ENCODE measurements around the gene PCBP3.

Gene PCBP3

DNA sequence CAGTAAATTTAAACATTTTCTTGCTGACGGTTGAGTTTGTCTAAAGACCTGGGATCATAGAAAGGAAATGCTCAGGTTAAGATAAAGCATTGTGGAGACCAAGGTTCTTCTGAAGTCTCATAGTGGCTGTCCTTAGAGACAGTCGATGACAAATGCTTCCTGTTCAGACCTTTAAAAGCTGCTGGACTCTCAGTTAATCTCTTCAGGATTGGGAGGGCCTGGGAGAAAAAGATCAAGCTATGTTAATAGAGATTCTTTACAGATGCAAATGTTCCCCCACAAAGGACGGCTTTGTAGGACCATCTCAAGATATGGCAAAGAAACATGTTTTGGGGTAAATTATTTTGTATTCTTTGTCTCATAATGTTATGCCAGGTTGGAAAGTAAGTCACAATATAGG, 213.4 kb downstream of the PCBP3 start:
- H3K27me3 Mint-ChIP-seq (ENCODE audit: low read depth), result no peaks in the 10 kb centered on the region
- no peak overlapping the region for H3K27ac Mint-ChIP-seq
- peaks cover 2% of the 10 kb centered on the region for H3K36me3 Mint-ChIP-seq (ENCODE audit: low read depth)
- H3K4me1 Mint-ChIP-seq (ENCODE audit: low read depth), result no peaks in the 10 kb centered on the region
- H3K4me3 Mint-ChIP-seq, result no peak overlapping the region
- no peaks in the 10 kb centered on the region for H3K9me3 Mint-ChIP-seq

DNA sequence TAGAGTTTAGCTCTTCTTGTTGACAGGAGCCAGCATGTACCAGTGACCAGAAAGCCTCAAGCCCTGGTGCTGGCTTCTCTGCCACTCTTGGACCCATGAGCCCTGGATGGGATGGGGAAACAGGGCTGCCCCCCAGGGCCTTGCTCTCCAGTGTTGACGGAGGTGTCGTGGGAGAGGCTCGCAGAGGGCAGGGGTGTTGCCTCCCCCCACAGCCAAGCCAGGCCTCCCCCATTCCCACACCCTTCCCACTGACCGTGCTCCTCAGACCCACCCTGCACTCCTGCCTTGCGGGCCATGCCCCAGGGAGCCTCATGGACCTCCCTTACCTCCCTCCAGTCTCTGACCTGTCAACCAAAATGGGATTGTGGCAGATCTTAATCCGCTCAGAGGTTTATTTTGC, 214.2 kb downstream of the PCBP3 start:
- Mint-ChIP-seq H3K4me3 (no peak overlapping the region), H3K27ac (no peak overlapping the region), H3K36me3 (ENCODE audit: low read depth) (peaks cover 2% of the 10 kb centered on the region), H3K27me3 (ENCODE audit: low read depth) (no peaks in the 10 kb centered on the region), H3K9me3 (no peaks in the 10 kb centered on the region), H3K4me1 (ENCODE audit: low read depth) (no peaks in the 10 kb centered on the region)

DNA sequence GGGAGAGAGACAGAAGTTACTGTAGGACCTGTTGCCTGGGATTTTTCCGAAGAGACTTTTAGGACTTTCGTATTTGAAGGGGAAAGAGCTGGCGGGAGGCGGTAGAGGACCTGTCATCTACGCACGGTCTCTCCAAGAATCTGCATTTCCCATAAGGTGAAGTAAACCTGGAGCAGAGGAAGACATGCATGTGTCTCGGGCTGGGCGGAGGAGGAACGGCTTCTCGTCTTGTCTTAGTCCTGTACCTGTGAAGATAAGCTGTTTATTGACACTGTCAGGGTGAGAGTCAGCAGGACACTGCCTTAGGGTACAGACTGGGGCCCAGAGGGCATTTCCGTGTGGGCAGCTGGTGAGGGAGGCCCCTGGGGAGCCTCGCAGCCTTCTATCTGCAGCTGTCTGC, 214.7 kb downstream of the PCBP3 start:
- Mint-ChIP-seq H3K27ac (no peak overlapping the region), H3K4me3 (no peak overlapping the region), H3K4me1 (ENCODE audit: low read depth) (no peaks in the 10 kb centered on the region), H3K27me3 (ENCODE audit: low read depth) (no peaks in the 10 kb centered on the region), H3K36me3 (ENCODE audit: low read depth) (peaks cover 2% of the 10 kb centered on the region), H3K9me3 (no peaks in the 10 kb centered on the region)

DNA sequence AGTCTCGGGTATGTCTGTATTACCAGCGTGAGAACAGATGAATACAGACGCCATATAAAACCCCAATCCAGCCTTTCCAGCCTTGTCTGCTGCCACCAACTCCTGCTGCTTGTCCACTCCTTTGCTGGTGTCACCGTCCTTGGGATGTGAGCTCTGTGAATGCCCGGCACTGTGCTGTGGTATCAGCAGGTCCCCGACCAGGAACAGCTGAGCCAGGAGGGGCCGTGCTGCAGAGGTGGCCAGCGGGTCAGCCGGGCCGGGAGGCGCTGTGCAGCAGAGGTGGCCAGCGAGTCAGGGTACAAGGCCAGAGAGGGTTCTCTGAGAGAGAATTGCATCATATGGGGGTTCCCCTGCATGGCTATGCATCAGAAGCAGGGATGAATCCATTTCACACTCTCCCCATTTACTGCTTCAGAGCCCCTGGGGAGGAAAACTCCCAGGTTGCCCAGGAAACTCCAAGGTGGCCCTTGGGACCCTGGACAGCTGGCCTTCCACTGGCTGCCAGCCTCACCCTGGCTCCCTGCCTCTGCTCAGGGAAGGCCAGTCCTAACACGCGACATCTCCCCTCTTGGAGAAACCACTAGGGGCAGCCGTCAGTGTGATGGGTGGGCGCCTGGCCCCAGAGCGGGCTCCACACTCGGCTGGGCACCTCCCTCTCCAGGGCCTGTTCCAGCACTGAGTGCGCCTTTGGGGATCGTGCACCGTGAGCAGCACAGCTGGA, 215.7 kb downstream of the PCBP3 start:
- Mint-ChIP-seq H3K4me1 (ENCODE audit: low read depth) (no peaks in the 10 kb centered on the region), H3K27ac (no peak overlapping the region), H3K4me3 (no peak overlapping the region), H3K27me3 (ENCODE audit: low read depth) (no peaks in the 10 kb centered on the region), H3K36me3 (ENCODE audit: low read depth) (peaks cover 2% of the 10 kb centered on the region), H3K9me3 (no peaks in the 10 kb centered on the region)

DNA sequence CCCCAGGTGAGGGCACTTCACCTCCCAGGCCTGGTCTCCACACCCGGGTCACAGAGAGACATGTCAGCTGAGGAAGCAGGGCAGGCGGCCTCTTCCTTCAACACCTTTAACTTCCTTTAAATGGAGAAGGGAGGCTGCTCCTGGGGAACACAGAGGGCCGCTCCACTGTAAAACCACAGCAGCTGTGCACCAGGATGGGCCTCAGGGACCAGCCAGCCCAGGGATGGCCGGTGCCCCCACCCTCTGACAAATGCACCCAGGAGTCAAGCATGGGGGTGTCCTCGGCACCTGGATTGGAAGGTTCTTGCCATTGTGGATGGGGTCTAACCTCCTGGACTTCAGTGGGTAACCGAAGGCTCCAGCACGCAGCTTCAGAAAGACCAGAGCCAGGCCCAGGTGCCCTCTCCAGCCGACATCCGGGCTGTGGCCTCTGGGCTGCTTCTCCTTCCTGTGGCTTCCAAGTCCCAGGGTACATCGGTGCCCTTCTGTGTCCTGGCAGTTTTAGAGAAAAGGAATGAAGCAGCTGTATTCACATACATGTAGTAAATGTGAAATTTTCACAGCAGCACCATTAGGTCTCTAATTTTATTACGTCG, 216.3 kb downstream of the PCBP3 start:
- Mint-ChIP-seq H3K9me3 (no peaks in the 10 kb centered on the region), H3K4me3 (no peak overlapping the region), H3K27me3 (ENCODE audit: low read depth) (no peaks in the 10 kb centered on the region), H3K27ac (no peak overlapping the region), H3K36me3 (ENCODE audit: low read depth) (peaks cover 2% of the 10 kb centered on the region), H3K4me1 (ENCODE audit: low read depth) (no peaks in the 10 kb centered on the region)

DNA sequence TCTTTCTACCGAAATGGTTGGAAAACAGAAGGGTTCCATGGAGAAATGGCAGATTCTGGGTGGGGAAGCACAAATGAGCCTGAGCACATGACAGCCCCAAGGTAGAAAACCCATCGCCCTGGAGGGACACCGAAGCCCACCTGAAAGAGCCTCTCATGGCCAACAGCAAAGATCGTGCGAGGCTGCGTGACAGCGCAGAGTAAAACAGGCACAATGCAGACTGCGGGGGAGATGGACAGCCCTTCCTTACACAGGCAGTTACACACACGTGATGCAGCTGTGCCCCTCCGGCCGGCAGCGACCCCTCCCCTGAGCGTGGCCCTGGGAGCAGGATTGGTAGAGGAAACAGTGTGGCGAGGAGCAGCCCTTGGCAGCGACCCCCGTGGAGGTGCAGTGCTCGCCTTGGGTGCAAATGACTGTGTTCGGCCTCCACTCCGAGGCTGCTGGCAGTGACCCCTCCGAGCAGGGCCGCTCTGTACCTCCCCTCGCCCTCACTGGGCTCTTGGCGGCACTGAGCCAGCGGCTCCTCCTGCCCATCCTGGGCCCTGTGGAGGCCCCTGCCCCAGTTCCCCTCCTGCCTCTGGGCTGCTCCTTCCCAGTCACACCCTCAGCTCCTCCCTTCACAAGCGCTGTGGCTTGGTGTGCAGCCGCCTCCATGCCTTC, 217.1 kb downstream of the PCBP3 start:
- peaks cover 2% of the 10 kb centered on the region for H3K36me3 Mint-ChIP-seq (ENCODE audit: low read depth)
- no peaks in the 10 kb centered on the region for H3K9me3 Mint-ChIP-seq
- H3K4me3 Mint-ChIP-seq, result no peak overlapping the region
- no peaks in the 10 kb centered on the region for H3K27me3 Mint-ChIP-seq (ENCODE audit: low read depth)
- no peaks in the 10 kb centered on the region for H3K4me1 Mint-ChIP-seq (ENCODE audit: low read depth)
- no peak overlapping the region for H3K27ac Mint-ChIP-seq

DNA sequence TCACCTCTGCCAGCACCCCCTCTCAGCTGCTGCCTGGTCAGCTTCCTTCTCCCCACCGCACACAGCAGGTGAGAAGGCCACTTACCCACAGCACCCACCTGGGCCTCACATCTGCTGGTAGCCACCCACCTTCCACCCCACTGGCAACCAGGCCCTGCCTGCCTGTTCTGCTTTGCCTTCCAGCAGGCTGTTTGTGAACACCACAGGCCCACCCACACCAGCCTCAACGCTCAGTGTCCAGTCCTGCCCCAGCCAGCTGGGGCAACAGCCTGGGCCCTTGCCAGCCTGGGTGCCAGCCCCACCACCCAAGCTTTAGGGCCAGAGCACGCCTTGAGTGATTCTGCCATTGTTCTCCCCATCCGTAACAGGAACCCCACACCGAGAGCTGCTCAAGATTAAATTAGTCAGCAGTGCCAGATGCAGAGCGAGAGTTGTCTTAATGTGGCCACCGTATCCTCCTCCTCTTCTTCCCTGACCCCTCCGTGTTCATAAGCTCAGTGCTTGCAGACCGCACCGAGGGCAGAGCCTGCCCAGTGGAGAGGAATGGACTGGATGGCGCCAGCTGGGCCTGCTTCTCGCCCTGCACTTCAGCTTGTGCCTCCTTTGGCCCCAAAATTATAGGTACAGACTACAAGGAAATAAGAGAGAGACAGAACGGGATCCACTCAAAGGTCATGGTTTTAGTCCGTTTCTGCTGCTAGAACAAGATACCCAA, 217.8 kb downstream of the PCBP3 start:
- H3K9me3 Mint-ChIP-seq, result no peaks in the 10 kb centered on the region
- no peak overlapping the region for H3K4me3 Mint-ChIP-seq
- no peaks in the 10 kb centered on the region for H3K4me1 Mint-ChIP-seq (ENCODE audit: low read depth)
- H3K36me3 Mint-ChIP-seq (ENCODE audit: low read depth), result peaks cover 2% of the 10 kb centered on the region
- H3K27me3 Mint-ChIP-seq (ENCODE audit: low read depth), result no peaks in the 10 kb centered on the region
- H3K27ac Mint-ChIP-seq, result no peak overlapping the region

DNA sequence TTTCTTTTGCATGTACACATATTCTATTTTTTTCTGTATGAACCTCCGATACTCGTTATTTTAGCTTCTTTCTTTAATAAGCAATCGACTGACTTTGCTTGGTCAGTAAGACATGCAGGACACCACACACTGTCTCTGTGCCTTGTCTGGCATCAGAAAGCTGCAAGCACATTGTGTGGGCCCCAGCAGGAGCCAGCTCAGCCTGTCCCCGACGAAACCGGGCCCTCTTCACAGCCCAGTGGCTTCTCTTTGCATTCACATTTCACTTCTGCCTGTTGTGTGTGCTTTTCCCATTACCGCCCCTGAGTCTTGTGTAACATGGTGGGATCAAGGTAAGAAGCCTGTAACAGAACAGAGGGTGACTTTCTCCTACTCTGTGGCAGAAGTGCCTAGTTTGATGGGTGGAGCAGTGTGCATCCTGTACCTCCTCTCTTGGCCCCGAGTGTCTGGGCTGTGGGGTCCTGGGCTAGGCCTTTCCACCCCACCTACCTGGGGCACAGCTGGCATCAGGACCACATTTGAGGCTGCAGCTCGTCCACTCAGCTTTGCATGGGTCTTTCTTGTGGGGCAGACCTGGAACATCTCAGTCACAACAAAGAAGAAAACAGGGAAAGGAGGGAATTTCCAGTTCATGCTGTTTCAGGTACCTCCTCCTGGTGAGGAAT, 219.2 kb downstream of the PCBP3 start:
- no peaks in the 10 kb centered on the region for H3K9me3 Mint-ChIP-seq
- peaks cover 2% of the 10 kb centered on the region for H3K36me3 Mint-ChIP-seq (ENCODE audit: low read depth)
- H3K27me3 Mint-ChIP-seq (ENCODE audit: low read depth), result no peaks in the 10 kb centered on the region
- H3K27ac Mint-ChIP-seq, result no peak overlapping the region
- no peaks in the 10 kb centered on the region for H3K4me1 Mint-ChIP-seq (ENCODE audit: low read depth)
- no peak overlapping the region for H3K4me3 Mint-ChIP-seq

DNA sequence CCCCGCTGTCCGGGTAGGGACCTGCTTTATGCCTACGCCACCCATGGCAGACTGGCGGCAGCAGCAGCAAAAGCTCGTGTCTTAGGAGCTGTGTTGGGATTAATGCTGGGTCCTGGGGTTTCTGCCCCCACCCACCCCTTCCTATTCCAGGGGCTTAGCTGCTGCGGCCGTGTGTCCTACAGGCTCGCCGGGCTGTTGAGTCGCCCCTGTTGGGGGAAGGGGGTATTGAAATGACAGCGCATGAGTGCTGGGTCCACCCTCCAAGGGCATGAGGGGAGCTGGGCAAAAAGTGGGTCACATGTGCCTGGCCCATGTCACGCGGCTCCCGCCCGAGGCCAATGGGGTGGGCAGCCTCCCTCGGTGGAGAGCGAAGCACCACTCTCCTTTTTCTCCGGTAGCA, 219.7 kb downstream of the PCBP3 start:
- Mint-ChIP-seq H3K4me3 (no peak overlapping the region), H3K4me1 (ENCODE audit: low read depth) (no peaks in the 10 kb centered on the region), H3K36me3 (ENCODE audit: low read depth) (peaks cover 2% of the 10 kb centered on the region), H3K27ac (no peak overlapping the region), H3K9me3 (no peaks in the 10 kb centered on the region), H3K27me3 (ENCODE audit: low read depth) (no peaks in the 10 kb centered on the region)

DNA sequence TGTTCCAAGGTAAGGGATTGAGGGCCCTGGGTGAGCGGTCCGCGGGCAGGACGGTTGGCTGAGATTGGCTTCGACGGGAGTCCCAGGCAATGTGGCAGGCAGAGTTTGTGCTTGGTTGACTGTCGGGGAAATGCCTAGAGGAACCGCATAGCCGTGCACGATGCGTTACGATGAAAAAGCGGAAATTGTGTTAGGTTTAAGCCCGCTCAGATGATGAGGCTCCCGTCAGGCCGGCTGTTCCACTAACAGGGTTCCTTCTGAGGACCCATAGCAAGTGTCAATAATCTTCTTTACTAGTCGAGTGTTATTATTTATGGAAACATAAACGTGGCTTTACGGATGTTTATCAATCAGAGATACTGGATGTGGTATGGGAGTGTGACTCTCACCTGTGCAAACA, 220.2 kb downstream of the PCBP3 start:
- Mint-ChIP-seq H3K36me3 (ENCODE audit: low read depth) (peaks cover 1% of the 10 kb centered on the region), H3K27ac (no peak overlapping the region), H3K9me3 (no peaks in the 10 kb centered on the region), H3K4me1 (ENCODE audit: low read depth) (no peaks in the 10 kb centered on the region), H3K27me3 (ENCODE audit: low read depth) (no peaks in the 10 kb centered on the region), H3K4me3 (no peak overlapping the region)

DNA sequence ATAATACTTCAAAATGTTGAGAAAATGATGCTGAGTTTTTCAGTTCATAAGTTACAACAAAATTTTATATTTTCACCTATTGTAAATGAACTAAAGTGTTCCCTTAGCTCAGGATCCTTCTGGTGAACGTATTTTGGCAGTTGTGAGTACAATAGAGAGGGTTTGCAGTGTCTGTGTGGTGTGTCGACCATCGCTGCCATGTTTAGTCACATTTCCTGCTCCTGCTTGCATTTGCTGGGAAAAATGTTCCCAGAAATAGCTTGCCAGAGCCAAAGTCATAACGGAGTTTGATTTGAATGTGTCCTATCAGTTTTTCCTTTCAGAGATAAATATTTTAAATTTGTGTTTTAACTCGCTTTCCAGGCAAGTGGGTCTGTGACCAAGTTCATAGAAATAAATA, 220.9 kb downstream of the PCBP3 start:
- Mint-ChIP-seq H3K9me3 (no peaks in the 10 kb centered on the region), H3K4me3 (no peak overlapping the region), H3K36me3 (ENCODE audit: low read depth) (no peaks in the 10 kb centered on the region), H3K27me3 (ENCODE audit: low read depth) (no peaks in the 10 kb centered on the region), H3K27ac (no peak overlapping the region), H3K4me1 (ENCODE audit: low read depth) (no peaks in the 10 kb centered on the region)

DNA sequence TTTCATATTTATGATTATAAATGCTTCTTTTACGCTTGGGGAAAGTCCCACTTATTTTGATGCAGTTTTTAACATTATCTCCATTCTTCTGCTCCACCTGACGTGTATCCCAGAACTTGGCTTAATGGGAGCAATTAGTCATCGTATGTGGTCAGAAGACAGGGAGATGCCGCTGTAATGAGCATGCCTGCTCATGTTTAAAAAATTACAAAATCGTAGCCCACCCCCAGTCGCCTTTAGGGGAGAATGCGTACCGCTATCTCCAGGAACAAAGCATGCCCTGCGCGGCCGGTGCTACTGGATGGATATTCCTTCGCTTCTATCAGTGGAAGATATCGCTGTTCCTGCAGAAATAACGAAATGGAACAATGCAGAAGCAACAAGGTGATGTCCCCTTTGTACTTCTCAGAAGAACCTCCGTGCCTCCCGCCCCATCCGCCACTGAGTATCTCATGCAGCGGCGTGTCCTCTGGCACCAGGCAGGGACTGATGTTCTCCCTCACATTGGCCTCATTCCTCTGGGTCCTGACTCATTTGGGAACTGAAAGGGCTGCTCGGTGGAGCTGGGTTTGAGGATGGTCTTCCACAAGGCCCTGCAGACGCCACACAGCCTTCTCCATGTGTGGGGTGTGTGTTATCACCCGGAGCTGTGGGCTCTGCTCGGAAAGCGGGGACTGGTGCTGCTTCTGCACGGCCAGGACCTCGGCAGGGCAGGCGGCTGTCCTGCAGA, 221.7 kb downstream of the PCBP3 start:
- H3K27me3 Mint-ChIP-seq (ENCODE audit: low read depth), result no peaks in the 10 kb centered on the region
- no peak overlapping the region for H3K4me3 Mint-ChIP-seq
- no peaks in the 10 kb centered on the region for H3K4me1 Mint-ChIP-seq (ENCODE audit: low read depth)

DNA sequence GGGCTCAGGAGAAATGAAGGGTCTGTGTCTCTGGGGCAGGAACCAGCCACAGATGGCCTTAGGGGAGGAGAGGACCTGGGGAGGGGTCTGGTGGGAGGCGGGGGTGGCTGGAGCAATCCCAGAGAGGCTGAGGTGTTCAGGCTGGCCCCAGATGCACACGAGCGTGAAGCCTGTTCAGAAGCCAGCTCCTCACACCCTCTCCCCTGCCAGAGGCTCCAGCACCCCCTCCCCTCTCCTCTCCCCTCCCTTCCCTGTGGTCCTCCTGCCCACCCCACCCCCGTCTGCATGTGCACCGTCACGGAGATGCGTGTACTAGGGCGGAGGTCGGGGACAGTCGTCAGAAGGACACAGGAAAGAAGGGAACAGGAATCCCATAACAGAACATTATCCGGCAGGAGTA, 223.0 kb downstream of the PCBP3 start:
- Mint-ChIP-seq H3K4me3 (no peak overlapping the region), H3K27me3 (ENCODE audit: low read depth) (no peaks in the 10 kb centered on the region), H3K27ac (no peak overlapping the region), H3K36me3 (ENCODE audit: low read depth) (no peaks in the 10 kb centered on the region), H3K4me1 (ENCODE audit: low read depth) (no peaks in the 10 kb centered on the region), H3K9me3 (no peaks in the 10 kb centered on the region)

More for the DNA sequence above, 221.7 kb downstream of the PCBP3 start:
- Mint-ChIP-seq H3K36me3 (ENCODE audit: low read depth) (no peaks in the 10 kb centered on the region), H3K9me3 (no peaks in the 10 kb centered on the region), H3K27ac (no peak overlapping the region)
